Activated CD4-positive, alpha-beta T cell treated with anti-CD3 and anti-CD28 coated beads for 36 hours (primary cell): Measurements from ENCODE around the gene DMRTC1B. TPM values are rescaled to one million over a fixed set of nuclear protein-coding genes. Genes with fewer than 3 reads are reported as not detected.
"Not testable (repeated sequence)": the region's sequence is repeated elsewhere in the genome, so short reads cannot be mapped to it uniquely, and the experiment has no call there.

Experiments
- ATAC-seq: fragments of 200-7000 bp; cut with Tn5 transposase; one replicate; pipeline ENCODE4 v1.10.0; 2021; ENCODE audit warnings: mild to moderate bottlenecking, moderate library complexity
- CTCF ChIA-PET: fragments of 350-600 bp; sonication (Branson Sonifier 250); formaldehyde crosslinking; loops from one replicate; lab custom pipeline; 2021; ENCODE audit warnings: antibody characterized with exemption; lab: Charles Lee
- POLR2A ChIA-PET: fragments of 350-600 bp; sonication (Branson Sonifier 250); formaldehyde crosslinking; loops from one replicate; lab custom pipeline; 2021; ENCODE audit warnings: antibody characterized with exemption, inconsistent platforms; lab: Charles Lee
- DNase-seq: peaks from one replicate; pipeline ENCODE4 v3.0.0-alpha.2; 2020
- H3K27ac Mint-ChIP-seq: one replicate; pipeline ENCODE4 v1.8.0; 2021; ENCODE audit warnings: mixed read lengths
- H3K27me3 Mint-ChIP-seq: one replicate; pipeline ENCODE4 v1.8.0; 2021; ENCODE audit warnings: mixed read lengths
- H3K36me3 Mint-ChIP-seq: one replicate; pipeline ENCODE4 v1.8.0; 2021; ENCODE audit warnings: low read depth, mixed read lengths
- H3K4me1 Mint-ChIP-seq: one replicate; pipeline ENCODE4 v1.8.0; 2021; ENCODE audit warnings: mixed read lengths
- H3K4me3 Mint-ChIP-seq: one replicate; pipeline ENCODE4 v1.8.0; 2021; ENCODE audit warnings: mild to moderate bottlenecking, moderate library complexity, mixed read lengths
- H3K9me3 Mint-ChIP-seq: one replicate; pipeline ENCODE4 v1.8.0; 2021; ENCODE audit warnings: low read depth, mixed read lengths
- intact Hi-C, 2 experiments: fragments of 100-400 bp; cut with DNase I in 1 of 2; cut with micrococcal nuclease in 1 of 2; formaldehyde crosslinking; loops; one replicate each; pipeline versions ENCODE4 v1.14.2 to v1.15.1; 2022 to 2024; cut with DNase I, micrococcal nuclease
- total RNA-seq, 2 experiments: library from RNA; stranded (reverse); gene quantifications; one replicate each; pipeline ENCODE4 v1.2.3, GENCODE V29; 2021

The DMRTC1B gene
- under 1 TPM in 1 of 2 experiments, not detected in 1; 0.18 TPM for total RNA-seq

GRCh38 chrX:72776653-72777466 is at the start of gene DMRTC1B:
Gene DMRTC1B (plus strand): TSS chrX:72776890. CDS start chrX:72845136, 68,246 bp downstream.
- H3K36me3 Mint-ChIP-seq, H3K4me1 Mint-ChIP-seq, H3K27ac Mint-ChIP-seq, H3K27me3 Mint-ChIP-seq, intact Hi-C loops, H3K4me3 Mint-ChIP-seq, DNase-seq, H3K9me3 Mint-ChIP-seq, POLR2A ChIA-PET, CTCF ChIA-PET: not testable (repeated sequence)
- ATAC-seq, result peak; percentile 89

GRCh38 chrX:72727846-72728245 is 48.8 kb upstream of the DMRTC1B start:
- ChIA-PET CTCF (no interaction called here), POLR2A (no interaction called here)
- Mint-ChIP-seq H3K9me3 (no peaks in the 10 kb centered on the region), H3K36me3 (no peaks in the 10 kb centered on the region), H3K4me3 (no peak overlapping the region), H3K27me3 (peaks cover 13% of the 10 kb centered on the region), H3K27ac (no peak overlapping the region), H3K4me1 (no peaks in the 10 kb centered on the region)
- DNase-seq (no peak), ATAC-seq (no peak)
- intact Hi-C loops, result loop anchor here in 1 of 2 experiments (5.0 kb wide), 1 partner anchor 431 kb away; no protein-coding TSS in a partner anchor

GRCh38 chrX:72733636-72734035 is 43.1 kb upstream of the DMRTC1B start:
- H3K4me3 Mint-ChIP-seq, POLR2A ChIA-PET, H3K36me3 Mint-ChIP-seq, CTCF ChIA-PET, DNase-seq, H3K4me1 Mint-ChIP-seq, intact Hi-C loops, H3K27ac Mint-ChIP-seq, H3K9me3 Mint-ChIP-seq, ATAC-seq: not testable (repeated sequence)
- peaks cover 24% of the 10 kb centered on the region for H3K27me3 Mint-ChIP-seq

- H3K9me3 Mint-ChIP-seq, result no peaks in the 10 kb centered on the region
- ChIA-PET POLR2A (no interaction called here), CTCF (no interaction called here)
- intact Hi-C loops, result no loop called here
- H3K4me3 Mint-ChIP-seq, result no peak overlapping the region
- peaks cover 22% of the 10 kb centered on the region for H3K27me3 Mint-ChIP-seq
- ATAC-seq, result no peak
- DNase-seq, result no peak
- H3K4me1 Mint-ChIP-seq, result no peaks in the 10 kb centered on the region
- no peaks in the 10 kb centered on the region for H3K36me3 Mint-ChIP-seq
- H3K27ac Mint-ChIP-seq, result no peak overlapping the region
Measured at GRCh38 chrX:72735561-72735960, 41.1 kb upstream of the DMRTC1B start.

- POLR2A ChIA-PET, result not testable (repeated sequence)
Measured at GRCh38 chrX:72745546-72745945, 31.1 kb upstream of the DMRTC1B start.

GRCh38 chrX:72748545-72748944 is 28.1 kb upstream of the DMRTC1B start:
- H3K27ac Mint-ChIP-seq, H3K4me1 Mint-ChIP-seq, POLR2A ChIA-PET, CTCF ChIA-PET, DNase-seq, intact Hi-C loops, H3K4me3 Mint-ChIP-seq, H3K9me3 Mint-ChIP-seq, H3K36me3 Mint-ChIP-seq, ATAC-seq, H3K27me3 Mint-ChIP-seq: not testable (repeated sequence)

More at GRCh38 chrX:72745546-72745945, 31.1 kb upstream of the DMRTC1B start:
- ATAC-seq, DNase-seq, intact Hi-C loops, H3K36me3 Mint-ChIP-seq, H3K27me3 Mint-ChIP-seq, CTCF ChIA-PET, H3K4me3 Mint-ChIP-seq, H3K4me1 Mint-ChIP-seq, H3K27ac Mint-ChIP-seq, H3K9me3 Mint-ChIP-seq: not testable (repeated sequence)

- ATAC-seq, intact Hi-C loops, H3K27ac Mint-ChIP-seq, DNase-seq, POLR2A ChIA-PET, H3K4me1 Mint-ChIP-seq, H3K4me3 Mint-ChIP-seq, H3K27me3 Mint-ChIP-seq, H3K36me3 Mint-ChIP-seq, CTCF ChIA-PET, H3K9me3 Mint-ChIP-seq: not testable (repeated sequence)
Measured at GRCh38 chrX:72760454-72760853, 16.2 kb upstream of the DMRTC1B start.

GRCh38 chrX:72777467-72777790 is 739 bp downstream of the DMRTC1B start:
- H3K27me3 Mint-ChIP-seq, H3K27ac Mint-ChIP-seq, CTCF ChIA-PET, H3K4me1 Mint-ChIP-seq, intact Hi-C loops, H3K4me3 Mint-ChIP-seq, DNase-seq, H3K36me3 Mint-ChIP-seq, POLR2A ChIA-PET, H3K9me3 Mint-ChIP-seq: not testable (repeated sequence)
- peak; percentile 84 for ATAC-seq

GRCh38 chrX:72778146-72778545 is 1.5 kb downstream of the DMRTC1B start:
- intact Hi-C loops, result not testable (repeated sequence)

GRCh38 chrX:72782560-72782959 is 5.9 kb downstream of the DMRTC1B start, which contains the start of gene FAM236B:
Gene FAM236B (minus strand): TSS chrX:72782660. CDS start chrX:72782560, 100 bp downstream.
- DNase-seq, H3K4me3 Mint-ChIP-seq, H3K27ac Mint-ChIP-seq, H3K27me3 Mint-ChIP-seq, intact Hi-C loops, H3K36me3 Mint-ChIP-seq, POLR2A ChIA-PET, H3K9me3 Mint-ChIP-seq, ATAC-seq, H3K4me1 Mint-ChIP-seq, CTCF ChIA-PET: not testable (repeated sequence)

More at GRCh38 chrX:72778146-72778545, 1.5 kb downstream of the DMRTC1B start:
- H3K4me3 Mint-ChIP-seq, H3K27ac Mint-ChIP-seq, H3K36me3 Mint-ChIP-seq, H3K9me3 Mint-ChIP-seq, H3K27me3 Mint-ChIP-seq, CTCF ChIA-PET, ATAC-seq, H3K4me1 Mint-ChIP-seq, DNase-seq, POLR2A ChIA-PET: not testable (repeated sequence)

- H3K27ac Mint-ChIP-seq, DNase-seq, H3K27me3 Mint-ChIP-seq, H3K4me1 Mint-ChIP-seq, H3K9me3 Mint-ChIP-seq, ATAC-seq, H3K4me3 Mint-ChIP-seq, H3K36me3 Mint-ChIP-seq, POLR2A ChIA-PET, CTCF ChIA-PET, intact Hi-C loops: not testable (repeated sequence)
Measured at GRCh38 chrX:72783365-72783936, 6.8 kb downstream of the DMRTC1B start.

- intact Hi-C loops, POLR2A ChIA-PET, H3K36me3 Mint-ChIP-seq, H3K27ac Mint-ChIP-seq, H3K9me3 Mint-ChIP-seq, H3K4me1 Mint-ChIP-seq, ATAC-seq, CTCF ChIA-PET, H3K4me3 Mint-ChIP-seq, H3K27me3 Mint-ChIP-seq, DNase-seq: not testable (repeated sequence)
Measured at GRCh38 chrX:72783964-72784363, 7.3 kb downstream of the DMRTC1B start.
